AG04450 (cell line): ENCODE data around the gene ZNF175. TPM values are rescaled to one million over a fixed set of nuclear protein-coding genes. Genes with fewer than 3 reads are reported as not detected.

Experiments
- polyA plus RNA-seq: library from polyadenylated mRNA; depleted of rRNA; stranded (reverse); fragments of >200 nt; gene quantifications from 2 replicates; pipeline ENCODE4 v1.2.3, GENCODE V29; 2011; rRNA removed

Gene ZNF175
- polyA plus RNA-seq, 1 experiment: 6.4 TPM

Other genes with a start within 250 kb of the ZNF175 start
- 0.96 and 1.0 TPM in 2 replicates for gene VSIG10L, start 229.1 kb upstream of the ZNF175 start, polyA plus RNA-seq
- 80.8 and 86.6 TPM in 2 replicates for gene ETFB, start 204.9 kb upstream of the ZNF175 start, polyA plus RNA-seq
- gene CLDND2, start 202.3 kb upstream of the ZNF175 start, polyA plus RNA-seq: not detected in 2 replicates
- not detected in 2 replicates for gene NKG7, start 198.6 kb upstream of the ZNF175 start, polyA plus RNA-seq
- not detected in 2 replicates for gene LIM2, start 183.3 kb upstream of the ZNF175 start, polyA plus RNA-seq
- gene C19orf84, start 180.7 kb upstream of the ZNF175 start, polyA plus RNA-seq: not detected in 2 replicates
- not detected in 2 replicates for gene SIGLEC10, start 153.6 kb upstream of the ZNF175 start, polyA plus RNA-seq
- gene SIGLEC8, start 112.8 kb upstream of the ZNF175 start, polyA plus RNA-seq: not detected in 2 replicates
- not detected in 2 replicates for gene CEACAM18, start 92.7 kb upstream of the ZNF175 start, polyA plus RNA-seq
- not detected in 2 replicates for gene SIGLEC12, start 69.5 kb upstream of the ZNF175 start, polyA plus RNA-seq
- not detected in 2 replicates for gene SIGLEC6, start 39.6 kb upstream of the ZNF175 start, polyA plus RNA-seq
- not detected in 2 replicates for gene SIGLEC5, start 59.1 kb downstream of the ZNF175 start, polyA plus RNA-seq
- not detected in 2 replicates for gene SIGLEC14, start 75.5 kb downstream of the ZNF175 start, polyA plus RNA-seq
- gene SPACA6, start 122.0 kb downstream of the ZNF175 start, polyA plus RNA-seq: 3.5 and 5.6 TPM in 2 replicates
- gene HAS1, start 152.7 kb downstream of the ZNF175 start, polyA plus RNA-seq: not detected in 2 replicates
- gene FPR1, start 180.6 kb downstream of the ZNF175 start, polyA plus RNA-seq: not detected in 2 replicates
- not detected in 2 replicates for gene FPR2, start 189.9 kb downstream of the ZNF175 start, polyA plus RNA-seq
- not detected in 2 replicates for gene FPR3, start 223.9 kb downstream of the ZNF175 start, polyA plus RNA-seq